NCI-H524 (cell line): Measurements from ENCODE around the gene FHIP2A.
"Not testable (repeated sequence)": the region's sequence is repeated elsewhere in the genome, so short reads cannot be mapped to it uniquely, and the experiment has no call there.

Experiments used
- DNase-seq, 2 experiments: peaks; one replicate each; lab custom pipeline; 2025; lab: John Stamatoyannopoulos, UW

FHIP2A gene

GRCh38 chr10:114819322-114819721 lies 2.3 kb upstream of the FHIP2A start:
- DNase-seq: no peak

- peak in 1 of 2 experiments; percentile 6 for DNase-seq
Measured at GRCh38 chr10:114821915-114822443, 399 bp downstream of the FHIP2A start.

GRCh38 chr10:114822444-114823076 lies 980 bp downstream of the FHIP2A start:
- peak in 1 of 2 experiments; percentile 46 for DNase-seq

- DNase-seq: no peak
Measured at GRCh38 chr10:114823077-114823463, 1.5 kb downstream of the FHIP2A start.

- DNase-seq: no peak
Measured at GRCh38 chr10:114824391-114824790, 2.8 kb downstream of the FHIP2A start.

GRCh38 chr10:114825513-114826253 lies 4.1 kb downstream of the FHIP2A start:
- no peak for DNase-seq

GRCh38 chr10:114829160-114829909 lies 7.8 kb downstream of the FHIP2A start:
- no peak for DNase-seq

- no peak for DNase-seq
Measured at GRCh38 chr10:114831186-114831867, 9.7 kb downstream of the FHIP2A start.

GRCh38 chr10:114837690-114838089 lies 16.1 kb downstream of the FHIP2A start:
- no peak for DNase-seq

GRCh38 chr10:114839901-114840300 lies 18.3 kb downstream of the FHIP2A start:
- DNase-seq: no peak

- no peak for DNase-seq
Measured at GRCh38 chr10:114845978-114846693, 24.6 kb downstream of the FHIP2A start.

- DNase-seq: not testable (repeated sequence)
Measured at GRCh38 chr10:114847517-114847916, 25.9 kb downstream of the FHIP2A start.

- no peak for DNase-seq
Measured at GRCh38 chr10:114849674-114850073, 28.1 kb downstream of the FHIP2A start.

- DNase-seq: no peak
Measured at GRCh38 chr10:114850126-114850525, 28.5 kb downstream of the FHIP2A start.

GRCh38 chr10:114851336-114851735 lies 29.8 kb downstream of the FHIP2A start:
- no peak for DNase-seq

- no peak for DNase-seq
Measured at GRCh38 chr10:114852197-114852596, 30.6 kb downstream of the FHIP2A start.

GRCh38 chr10:114854906-114855305 lies 33.3 kb downstream of the FHIP2A start:
- DNase-seq: no peak

- DNase-seq: no peak
Measured at GRCh38 chr10:114855776-114856543, 34.4 kb downstream of the FHIP2A start.

- no peak for DNase-seq
Measured at GRCh38 chr10:114856544-114857287, 35.1 kb downstream of the FHIP2A start.

GRCh38 chr10:114857288-114857565 lies 35.6 kb downstream of the FHIP2A start:
- not testable (repeated sequence) for DNase-seq
